Suprapubic skin (tissue), 4 donors: ENCODE data around the gene PDC. TPM values are rescaled to one million over a fixed set of nuclear protein-coding genes. Genes with fewer than 3 reads are reported as not detected.
"Not testable (repeated sequence)": the region's sequence is repeated elsewhere in the genome, so short reads cannot be mapped to it uniquely, and the experiment has no call there.

ENCODE experiments used
- DNase-seq, 2 donors: peaks; one replicate each; pipeline ENCODE4 v3.0.0-alpha.2; 2019; ENCODE audit warnings: low spot score in 2 of 2
- H3K27ac ChIP-seq: fragments of 200-600 bp; sonication (generic); one replicate; pipeline ENCODE4 v1.5.1; 2019
- H3K27me3 ChIP-seq: fragments of 200-600 bp; sonication (generic); one replicate; pipeline ENCODE4 v1.5.1; 2019
- H3K36me3 ChIP-seq: fragments of 200-600 bp; sonication (generic); one replicate; pipeline ENCODE4 v1.5.1; 2019
- H3K4me1 ChIP-seq: fragments of 200-600 bp; sonication (generic); one replicate; pipeline ENCODE4 v1.5.1; 2019
- H3K4me3 ChIP-seq: fragments of 200-600 bp; sonication (generic); one replicate; pipeline ENCODE4 v1.5.1; 2019; ENCODE audit warnings: mild to moderate bottlenecking
- H3K9me3 ChIP-seq: fragments of 200-600 bp; sonication (generic); one replicate; pipeline ENCODE4 v1.5.1; 2019
- EP300 ChIP-seq: sonication (generic); formaldehyde crosslinking; IDR thresholded peaks from one replicate; pipeline ENCODE4 v1.6.1; 2017; ENCODE audit warnings: antibody characterized with exemption
- POLR2A ChIP-seq, 2 donors: fragments of 450-650 bp; IDR thresholded peaks; one replicate each; pipeline ENCODE4 v1.6.1; 2017; ENCODE audit warnings: antibody characterized with exemption in 2 of 2, mild to moderate bottlenecking in 2 of 2, moderate library complexity in 2 of 2
- POLR2AphosphoS5 ChIP-seq, 3 donors: sonication (generic); formaldehyde crosslinking; IDR thresholded peaks; one replicate each; pipeline ENCODE4 v1.6.1; 2017; ENCODE audit warnings: antibody characterized with exemption in 3 of 3
- WGBS: methylation state at CpG from one replicate; pipeline ENCODE4 v1.1.5; 2018; 5-methylcytosine and 5-hydroxymethylcytosine counted together
- total RNA-seq, 4 donors: library from RNA; depleted of rRNA; stranded (reverse); fragments of >200 nt; gene quantifications; one replicate each; pipeline ENCODE4 v1.1.0, GENCODE V29; 2016
- TF ChIP-seq, protein P1 (sequence below), 2 donors: fragments of 200-600 bp in 1 of 2; fragments of 450-650 bp in 1 of 2; sonication (generic) in 1 of 2; IDR thresholded peaks; one replicate each; pipeline ENCODE4 v1.5.1; 2016 to 2019; ENCODE audit warnings: antibody characterized with exemption in 2 of 2, mild to moderate bottlenecking in 1 of 2, moderate library complexity in 1 of 2

Gene PDC
- total RNA-seq, 4 donors from 2014 or later, result not detected

GRCh38 chr1:186473047-186473446 is 12.1 kb upstream of the PDC start:
- no peak overlapping the region for H3K4me3 ChIP-seq
- H3K4me1 ChIP-seq, result no peaks in the 10 kb centered on the region
- TF ChIP-seq POLR2AphosphoS5 (IDR thresholded peaks at IDR 0.05), result no peak

DNA sequence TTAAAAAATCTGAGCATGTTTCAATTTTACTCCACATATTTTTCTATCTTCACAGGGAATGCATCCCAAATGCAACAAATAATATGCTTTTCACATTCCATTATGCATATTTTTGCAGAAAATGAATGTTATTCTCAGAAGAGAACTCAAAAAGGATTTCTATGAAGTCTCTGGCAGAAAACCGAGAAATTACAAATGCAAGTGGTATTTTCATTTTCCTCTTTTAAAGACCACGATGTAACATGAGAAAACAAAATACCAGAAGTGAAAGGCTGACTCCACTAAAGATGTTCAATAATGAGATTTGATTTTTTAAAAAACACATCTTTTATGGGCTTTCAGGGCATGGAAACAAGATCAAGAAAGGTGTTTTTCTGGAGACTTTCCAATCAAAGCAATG is 5.0 kb upstream of the PDC start:
- no peak for DNase-seq
- WGBS, result 57% methylated on average over 2 of the region's 2 CpGs

More at GRCh38 chr1:186473047-186473446, 12.1 kb upstream of the PDC start:
- no peak for DNase-seq
- H3K9me3 ChIP-seq, result no peaks in the 10 kb centered on the region
- WGBS, result 88% methylated on average over 4 of the region's 4 CpGs
- no peak overlapping the region for H3K27ac ChIP-seq
- H3K27me3 ChIP-seq, result no peaks in the 10 kb centered on the region
- H3K36me3 ChIP-seq, result no peaks in the 10 kb centered on the region

DNA sequence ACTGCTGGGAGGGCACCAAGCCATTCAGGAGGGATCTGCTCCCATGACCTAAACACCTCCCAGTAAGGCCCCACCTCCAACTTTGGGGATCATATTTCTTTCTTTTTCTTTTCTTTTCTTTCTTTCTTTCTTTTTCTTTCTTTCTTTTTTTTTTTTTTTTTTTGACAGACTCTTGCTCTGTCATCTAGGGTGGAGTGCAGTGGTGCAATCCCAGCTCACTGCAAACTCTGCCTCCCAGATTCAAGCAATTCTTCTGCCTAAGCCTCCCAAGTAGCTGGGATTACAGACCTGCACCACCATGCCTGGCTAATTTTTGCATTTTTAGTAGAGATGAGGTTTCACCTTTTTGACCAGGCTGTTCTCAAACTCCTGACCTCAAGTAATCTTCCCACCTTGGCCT is 4.6 kb upstream of the PDC start:
- H3K27ac ChIP-seq, DNase-seq, H3K4me1 ChIP-seq, H3K9me3 ChIP-seq, H3K36me3 ChIP-seq, H3K4me3 ChIP-seq, H3K27me3 ChIP-seq: not testable (repeated sequence)

More for the DNA sequence above, 5.0 kb upstream of the PDC start:
- H3K4me3 ChIP-seq, result no peak overlapping the region
- H3K9me3 ChIP-seq, result no peaks in the 10 kb centered on the region
- TF ChIP-seq EP300 (no peak), POLR2A (IDR thresholded peaks at IDR 0.05) (no peak), POLR2AphosphoS5 (IDR thresholded peaks at IDR 0.05) (no peak)
- TF ChIP-seq, protein P1, sequence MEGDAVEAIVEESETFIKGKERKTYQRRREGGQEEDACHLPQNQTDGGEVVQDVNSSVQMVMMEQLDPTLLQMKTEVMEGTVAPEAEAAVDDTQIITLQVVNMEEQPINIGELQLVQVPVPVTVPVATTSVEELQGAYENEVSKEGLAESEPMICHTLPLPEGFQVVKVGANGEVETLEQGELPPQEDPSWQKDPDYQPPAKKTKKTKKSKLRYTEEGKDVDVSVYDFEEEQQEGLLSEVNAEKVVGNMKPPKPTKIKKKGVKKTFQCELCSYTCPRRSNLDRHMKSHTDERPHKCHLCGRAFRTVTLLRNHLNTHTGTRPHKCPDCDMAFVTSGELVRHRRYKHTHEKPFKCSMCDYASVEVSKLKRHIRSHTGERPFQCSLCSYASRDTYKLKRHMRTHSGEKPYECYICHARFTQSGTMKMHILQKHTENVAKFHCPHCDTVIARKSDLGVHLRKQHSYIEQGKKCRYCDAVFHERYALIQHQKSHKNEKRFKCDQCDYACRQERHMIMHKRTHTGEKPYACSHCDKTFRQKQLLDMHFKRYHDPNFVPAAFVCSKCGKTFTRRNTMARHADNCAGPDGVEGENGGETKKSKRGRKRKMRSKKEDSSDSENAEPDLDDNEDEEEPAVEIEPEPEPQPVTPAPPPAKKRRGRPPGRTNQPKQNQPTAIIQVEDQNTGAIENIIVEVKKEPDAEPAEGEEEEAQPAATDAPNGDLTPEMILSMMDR (IDR thresholded peaks at IDR 0.05), result no peak
- no peak overlapping the region for H3K27ac ChIP-seq
- H3K36me3 ChIP-seq, result no peaks in the 10 kb centered on the region
- H3K4me1 ChIP-seq, result no peaks in the 10 kb centered on the region
- no peaks in the 10 kb centered on the region for H3K27me3 ChIP-seq

- DNase-seq, result no peak
- Histone ChIP-seq H3K4me1 (no peaks in the 10 kb centered on the region), H3K9me3 (no peaks in the 10 kb centered on the region), H3K27ac (no peak overlapping the region), H3K4me3 (no peak overlapping the region), H3K36me3 (no peaks in the 10 kb centered on the region), H3K27me3 (no peaks in the 10 kb centered on the region)
- TF ChIP-seq EP300 (no peak), POLR2AphosphoS5 (IDR thresholded peaks at IDR 0.05) (no peak), POLR2A (IDR thresholded peaks at IDR 0.05) (no peak)
- TF ChIP-seq, protein P1 (IDR thresholded peaks at IDR 0.05), result no peak
- 91% methylated on average over 3 of the region's 3 CpGs for WGBS
Measured at GRCh38 chr1:186463926-186464325, 3.0 kb upstream of the PDC start.

DNA sequence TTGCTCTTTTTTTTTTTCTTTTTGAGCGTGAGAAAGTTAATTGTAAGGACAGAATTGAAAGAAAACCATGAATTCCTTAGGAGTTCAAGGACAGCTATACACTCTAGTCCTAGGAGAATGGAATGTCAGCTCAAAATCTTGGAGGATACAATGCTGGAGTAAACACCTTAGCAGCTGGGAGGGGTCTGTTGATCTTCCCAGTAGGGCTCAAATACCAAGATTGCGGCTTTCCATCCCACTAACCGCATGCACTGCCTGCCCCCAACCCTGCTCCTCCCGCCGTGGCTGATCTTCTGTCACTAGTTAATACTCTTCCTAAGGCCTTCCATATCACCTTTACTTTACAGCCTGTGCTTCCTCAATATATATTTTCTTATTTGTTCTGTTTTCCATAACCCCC is 2.6 kb upstream of the PDC start:
- no peak for TF ChIP-seq POLR2A (IDR thresholded peaks at IDR 0.05)
- no peak for TF ChIP-seq EP300
- TF ChIP-seq POLR2AphosphoS5 (IDR thresholded peaks at IDR 0.05), result no peak
- TF ChIP-seq, protein P1 (IDR thresholded peaks at IDR 0.05), result no peak
- no peaks in the 10 kb centered on the region for H3K36me3 ChIP-seq
- 84% methylated on average over 5 of the region's 5 CpGs for WGBS
- H3K4me1 ChIP-seq, result no peaks in the 10 kb centered on the region
- no peak for DNase-seq
- H3K9me3 ChIP-seq, result no peaks in the 10 kb centered on the region
- no peaks in the 10 kb centered on the region for H3K27me3 ChIP-seq
- no peak overlapping the region for H3K27ac ChIP-seq
- H3K4me3 ChIP-seq, result no peak overlapping the region

- H3K9me3 ChIP-seq, H3K36me3 ChIP-seq, H3K27ac ChIP-seq, H3K4me1 ChIP-seq, H3K27me3 ChIP-seq, H3K4me3 ChIP-seq, DNase-seq: not testable (repeated sequence)
- 98% methylated on average over 14 of the region's 14 CpGs for WGBS
Measured at GRCh38 chr1:186459161-186459560, 1.8 kb downstream of the PDC start.

DNA sequence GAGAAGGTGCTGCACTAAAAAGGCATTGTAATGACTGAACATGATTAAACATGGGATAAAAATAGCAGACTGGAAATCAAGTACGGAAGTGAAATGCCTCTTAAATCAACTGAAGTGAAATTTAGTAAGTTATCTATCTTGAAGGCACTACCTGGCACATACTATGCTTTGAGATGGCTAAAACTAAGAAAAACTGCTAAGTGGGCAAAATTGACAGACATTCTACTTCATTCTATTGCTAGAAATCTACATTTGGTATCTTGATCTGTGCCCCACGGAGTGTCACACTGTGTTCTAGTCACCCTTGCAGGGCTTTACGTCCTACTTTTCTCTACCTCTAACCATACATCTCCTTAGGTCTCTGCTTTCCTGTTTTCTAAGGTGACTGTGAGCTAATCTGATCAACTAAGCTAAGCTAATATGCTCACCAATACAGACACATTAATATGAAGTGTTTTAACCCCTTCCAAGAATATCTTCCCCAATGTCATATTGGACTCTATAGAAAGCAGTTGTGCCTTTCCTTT is 4.1 kb downstream of the PDC start:
- no peaks in the 10 kb centered on the region for H3K27me3 ChIP-seq
- no peak overlapping the region for H3K27ac ChIP-seq
- no peak overlapping the region for H3K4me3 ChIP-seq
- WGBS, result 74% methylated on average over 3 of the region's 3 CpGs
- no peak for DNase-seq
- no peaks in the 10 kb centered on the region for H3K36me3 ChIP-seq
- no peaks in the 10 kb centered on the region for H3K9me3 ChIP-seq
- no peak for TF ChIP-seq POLR2A (IDR thresholded peaks at IDR 0.05)
- TF ChIP-seq, protein P1 (IDR thresholded peaks at IDR 0.05), result no peak
- no peak for TF ChIP-seq EP300
- TF ChIP-seq POLR2AphosphoS5 (IDR thresholded peaks at IDR 0.05), result no peak
- no peaks in the 10 kb centered on the region for H3K4me1 ChIP-seq
